ENCODE data around the gene DHRS11. TPM values are rescaled to one million over a fixed set of nuclear protein-coding genes. Genes with fewer than 3 reads are reported as not detected.

DHRS11 gene
- polyA plus RNA-seq, 10 donors = 4.2 to 8.5 (median 5.9) TPM

GRCh38 chr17:36612323-36612722, 20.6 kb downstream of the DHRS11 start:
- no peak for DNase-seq

- no peak for DNase-seq
Measured at GRCh38 chr17:36613155-36613554, 21.5 kb downstream of the DHRS11 start.

GRCh38 chr17:36614081-36614480, 22.4 kb downstream of the DHRS11 start:
- DNase-seq = no peak

- DNase-seq = peak in 2 of 3 donors; percentile 32 to 34
Measured at GRCh38 chr17:36614933-36615332, 23.3 kb downstream of the DHRS11 start.

GRCh38 chr17:36616061-36617029, 24.7 kb downstream of the DHRS11 start:
- no peak for DNase-seq

GRCh38 chr17:36617773-36618172, 26.1 kb downstream of the DHRS11 start:
- DNase-seq = no peak

GRCh38 chr17:36623281-36623680, 31.6 kb downstream of the DHRS11 start:
- no peak for DNase-seq

- no peak for DNase-seq
Measured at GRCh38 chr17:36625188-36625587, 33.5 kb downstream of the DHRS11 start.

- no peak for DNase-seq
Measured at GRCh38 chr17:36627101-36627500, 35.4 kb downstream of the DHRS11 start.

GRCh38 chr17:36628576-36628975, 36.9 kb downstream of the DHRS11 start:
- DNase-seq = no peak

- DNase-seq = peak; percentile 41 to 84 (median 60)
Measured at GRCh38 chr17:36629252-36629847, 37.7 kb downstream of the DHRS11 start.

GRCh38 chr17:36629970-36630502, 38.4 kb downstream of the DHRS11 start:
- no peak for DNase-seq

- DNase-seq = no peak
Measured at GRCh38 chr17:36631022-36631421, 39.3 kb downstream of the DHRS11 start.

- DNase-seq = no peak
Measured at GRCh38 chr17:36632916-36633771, 41.5 kb downstream of the DHRS11 start.

GRCh38 chr17:36640346-36640745, 48.7 kb downstream of the DHRS11 start:
- no peak for DNase-seq

GRCh38 chr17:36640836-36641235, 49.2 kb downstream of the DHRS11 start:
- DNase-seq = no peak

GRCh38 chr17:36641331-36641876, 49.7 kb downstream of the DHRS11 start:
- DNase-seq = no peak

GRCh38 chr17:36641877-36642845, 50.5 kb downstream of the DHRS11 start:
- DNase-seq = peak in 1 of 3 donors; percentile 25

- no peak for DNase-seq
Measured at GRCh38 chr17:36643086-36643685, 51.5 kb downstream of the DHRS11 start.

- DNase-seq = no peak
Measured at GRCh38 chr17:36645422-36645821, 53.7 kb downstream of the DHRS11 start.

All from muscle of back (tissue), 11 donors.